ENCODE results near the gene NSUN7.
A peak's percentile ranks its signal among the peaks of the same experiment; 100 is the strongest.
"Not testable (repeated sequence)": the region's sequence is repeated elsewhere in the genome, so short reads cannot be mapped to it uniquely, and the experiment has no call there.

Gene NSUN7

DNA sequence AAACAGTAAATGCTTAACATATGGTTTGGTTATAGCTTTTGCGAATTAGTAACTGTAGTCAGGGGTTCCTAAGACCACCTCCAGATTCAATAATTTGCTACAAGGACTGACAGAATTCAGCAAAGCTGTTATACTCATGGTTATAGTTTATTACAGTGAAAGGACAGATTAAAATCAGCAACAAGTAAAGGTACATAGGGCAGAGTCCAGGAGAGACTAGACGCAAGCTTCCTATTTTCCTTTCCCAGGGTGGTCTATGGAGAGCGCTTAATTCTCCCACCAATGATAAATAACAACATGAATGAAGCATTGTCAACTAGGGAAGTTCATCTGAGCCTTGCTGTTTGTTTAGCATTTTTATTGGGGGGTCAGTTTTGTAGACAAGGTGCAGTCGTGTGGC is 5.9 kb downstream of the NSUN7 start:
- no peak overlapping the region for H3K4me3 Mint-ChIP-seq
- no peak for DNase-seq
- H3K27me3 Mint-ChIP-seq, result peaks cover 18% of the 10 kb centered on the region
- peaks cover 7% of the 10 kb centered on the region for H3K36me3 Mint-ChIP-seq (ENCODE audit: low read depth)
- H3K4me1 Mint-ChIP-seq, result peaks cover 7% of the 10 kb centered on the region
- ATAC-seq, result no peak
- peaks cover 3% of the 10 kb centered on the region for H3K9me3 Mint-ChIP-seq
- no peak overlapping the region for H3K27ac Mint-ChIP-seq

DNA sequence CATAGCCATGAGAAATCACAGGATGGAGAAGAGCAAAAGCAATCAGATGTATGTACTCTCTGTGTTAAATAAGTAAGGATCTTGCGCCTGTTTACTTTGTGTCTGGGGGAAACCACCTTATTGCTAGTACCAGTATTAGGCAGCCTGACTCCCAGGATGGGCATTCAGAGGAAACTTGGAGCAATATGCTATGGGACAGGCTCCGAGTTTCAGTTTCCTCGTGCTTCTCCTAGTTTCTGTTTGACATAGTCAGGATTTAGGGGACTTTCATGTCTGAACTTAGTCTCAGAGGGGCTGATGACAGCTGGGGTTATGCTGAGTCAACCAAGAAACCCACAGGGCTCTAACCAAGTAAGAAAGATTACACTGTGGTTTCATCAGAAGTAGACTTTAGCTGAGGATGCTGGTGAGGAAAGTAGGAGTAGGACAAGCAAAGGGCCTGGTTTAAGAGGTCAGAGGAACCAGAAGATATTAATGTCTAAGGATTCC is 13.5 kb downstream of the NSUN7 start:
- ATAC-seq (peak; percentile 98), DNase-seq (peak; percentile 37)
- Mint-ChIP-seq H3K4me1 (peaks cover 11% of the 10 kb centered on the region), H3K4me3 (peak overlapping the region; percentile 5), H3K36me3 (ENCODE audit: low read depth) (no peaks in the 10 kb centered on the region), H3K27ac (no peak overlapping the region), H3K27me3 (no peaks in the 10 kb centered on the region), H3K9me3 (no peaks in the 10 kb centered on the region)

DNA sequence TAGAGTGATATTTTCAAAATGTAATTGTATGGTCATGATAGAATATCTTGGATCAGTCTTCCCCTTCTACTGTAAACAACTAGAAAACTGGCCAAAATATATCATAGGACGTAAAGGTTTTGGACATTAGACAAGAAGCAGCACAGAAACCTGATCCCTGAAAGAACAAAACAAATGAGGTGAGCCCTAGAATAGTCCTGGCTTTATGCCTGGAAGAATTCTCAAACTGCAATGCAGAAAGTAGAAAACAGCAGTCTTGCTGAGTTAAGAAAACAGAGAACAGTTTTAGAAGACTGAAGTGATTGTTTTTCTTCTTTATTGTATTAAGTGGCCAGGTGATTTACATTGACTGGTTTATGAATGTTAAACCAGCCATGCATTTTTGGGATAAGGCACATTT is 19.5 kb downstream of the NSUN7 start:
- ATAC-seq (no peak), DNase-seq (no peak)
- peaks cover 5% of the 10 kb centered on the region for H3K27me3 Mint-ChIP-seq
- no peaks in the 10 kb centered on the region for H3K36me3 Mint-ChIP-seq (ENCODE audit: low read depth)
- no peaks in the 10 kb centered on the region for H3K9me3 Mint-ChIP-seq
- no peak overlapping the region for H3K4me3 Mint-ChIP-seq
- no peak overlapping the region for H3K27ac Mint-ChIP-seq
- H3K4me1 Mint-ChIP-seq, result no peaks in the 10 kb centered on the region

GRCh38 chr4:40778090-40778489 is 28.3 kb downstream of the NSUN7 start:
- peaks cover 9% of the 10 kb centered on the region for H3K9me3 Mint-ChIP-seq
- no peaks in the 10 kb centered on the region for H3K4me1 Mint-ChIP-seq
- DNase-seq (no peak), ATAC-seq (no peak)
- no peaks in the 10 kb centered on the region for H3K27me3 Mint-ChIP-seq
- H3K36me3 Mint-ChIP-seq (ENCODE audit: low read depth), result no peaks in the 10 kb centered on the region
- H3K27ac Mint-ChIP-seq, result no peak overlapping the region
- H3K4me3 Mint-ChIP-seq, result no peak overlapping the region

DNA sequence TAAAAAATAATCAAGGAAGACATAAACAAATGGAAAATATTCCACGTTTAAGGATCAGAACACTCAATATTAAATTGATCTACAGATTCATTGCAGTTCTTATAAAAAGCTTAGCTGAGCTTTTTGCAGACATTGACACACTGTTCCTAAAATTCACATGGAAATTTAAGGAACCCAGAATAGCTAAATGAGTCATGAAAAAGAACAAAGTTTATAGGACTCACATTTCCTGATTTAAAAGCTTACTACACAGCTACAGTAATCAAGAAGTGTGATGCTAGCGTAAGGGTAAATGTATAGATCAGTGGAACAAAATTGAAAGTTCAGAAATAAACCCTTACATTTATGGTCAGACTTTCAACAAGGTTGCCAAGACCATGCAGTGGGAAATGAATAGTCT is 33.1 kb downstream of the NSUN7 start:
- no peaks in the 10 kb centered on the region for H3K27me3 Mint-ChIP-seq
- no peak for DNase-seq
- no peak overlapping the region for H3K27ac Mint-ChIP-seq
- no peak overlapping the region for H3K4me3 Mint-ChIP-seq
- no peaks in the 10 kb centered on the region for H3K4me1 Mint-ChIP-seq
- no peak for ATAC-seq
- no peaks in the 10 kb centered on the region for H3K36me3 Mint-ChIP-seq (ENCODE audit: low read depth)
- peaks cover 3% of the 10 kb centered on the region for H3K9me3 Mint-ChIP-seq

GRCh38 chr4:40785727-40786126 is 36.0 kb downstream of the NSUN7 start:
- H3K4me1 Mint-ChIP-seq, result no peaks in the 10 kb centered on the region
- H3K27me3 Mint-ChIP-seq, result peaks cover 2% of the 10 kb centered on the region
- H3K27ac Mint-ChIP-seq, result no peak overlapping the region
- H3K4me3 Mint-ChIP-seq, result no peak overlapping the region
- DNase-seq (no peak), ATAC-seq (no peak)
- no peaks in the 10 kb centered on the region for H3K36me3 Mint-ChIP-seq (ENCODE audit: low read depth)
- no peaks in the 10 kb centered on the region for H3K9me3 Mint-ChIP-seq

DNA sequence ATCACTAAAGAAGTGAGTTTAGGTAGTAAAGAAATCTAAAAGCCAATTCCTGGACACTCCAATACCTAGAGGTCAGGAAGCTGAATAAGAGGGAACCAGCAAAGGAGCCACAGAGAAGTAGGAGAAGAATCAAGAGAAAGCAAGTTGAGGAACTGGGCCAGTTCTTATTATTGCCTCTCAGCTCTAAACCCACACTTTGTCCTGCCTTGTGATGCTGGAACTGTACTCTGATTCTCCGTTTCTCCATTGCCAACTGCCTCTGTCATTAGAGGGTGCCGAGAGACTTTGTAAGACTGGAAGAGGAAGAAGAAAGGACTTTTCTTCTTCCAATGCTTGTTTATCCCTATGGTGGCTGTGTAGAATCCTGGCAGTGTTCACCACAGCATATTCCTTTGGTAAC is 38.6 kb downstream of the NSUN7 start:
- Mint-ChIP-seq H3K4me1 (no peaks in the 10 kb centered on the region), H3K4me3 (no peak overlapping the region), H3K36me3 (ENCODE audit: low read depth) (no peaks in the 10 kb centered on the region), H3K27ac (no peak overlapping the region), H3K9me3 (no peaks in the 10 kb centered on the region), H3K27me3 (peaks cover 4% of the 10 kb centered on the region)
- ATAC-seq (no peak), DNase-seq (no peak)

- H3K9me3 Mint-ChIP-seq, result no peaks in the 10 kb centered on the region
- peaks cover 4% of the 10 kb centered on the region for H3K27me3 Mint-ChIP-seq
These were observed 39.3 kb downstream of the NSUN7 start for GRCh38 chr4:40789031-40789430.

DNA sequence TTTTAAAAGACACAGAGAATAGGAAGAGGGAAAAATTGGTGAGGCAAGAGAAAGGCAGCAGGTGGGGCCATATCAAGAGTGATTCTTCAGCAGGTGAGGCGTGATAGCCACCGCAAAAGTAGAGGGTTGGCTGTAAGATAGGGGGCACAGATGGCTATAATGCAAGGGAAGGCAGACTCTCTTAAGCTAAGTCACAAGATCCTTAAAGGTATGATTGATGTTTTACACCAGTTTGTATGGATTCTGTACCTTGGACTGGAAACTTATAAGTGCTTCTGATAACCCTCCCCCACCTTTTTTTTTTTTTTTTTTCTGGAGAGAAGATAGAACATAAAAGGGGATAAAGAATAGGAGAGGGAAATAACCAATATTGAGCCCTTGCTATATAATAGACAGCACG is 40.0 kb downstream of the NSUN7 start:
- no peak overlapping the region for H3K27ac Mint-ChIP-seq
- peaks cover 4% of the 10 kb centered on the region for H3K27me3 Mint-ChIP-seq
- ATAC-seq (no peak), DNase-seq (no peak)
- no peaks in the 10 kb centered on the region for H3K9me3 Mint-ChIP-seq
- H3K36me3 Mint-ChIP-seq (ENCODE audit: low read depth), result no peaks in the 10 kb centered on the region
- H3K4me3 Mint-ChIP-seq, result no peak overlapping the region
- H3K4me1 Mint-ChIP-seq, result no peaks in the 10 kb centered on the region

More at GRCh38 chr4:40789031-40789430, 39.3 kb downstream of the NSUN7 start:
- DNase-seq, result no peak
- Mint-ChIP-seq H3K36me3 (ENCODE audit: low read depth) (no peaks in the 10 kb centered on the region), H3K4me3 (no peak overlapping the region), H3K27ac (no peak overlapping the region), H3K4me1 (no peaks in the 10 kb centered on the region)
- no peak for ATAC-seq

GRCh38 chr4:40800064-40800463 is 50.3 kb downstream of the NSUN7 start:
- H3K4me1 Mint-ChIP-seq, result no peaks in the 10 kb centered on the region
- H3K27ac Mint-ChIP-seq, result no peak overlapping the region
- no peaks in the 10 kb centered on the region for H3K36me3 Mint-ChIP-seq (ENCODE audit: low read depth)
- no peak for ATAC-seq
- DNase-seq, result no peak
- H3K9me3 Mint-ChIP-seq, result no peaks in the 10 kb centered on the region
- no peak overlapping the region for H3K4me3 Mint-ChIP-seq
- H3K27me3 Mint-ChIP-seq, result no peaks in the 10 kb centered on the region

DNA sequence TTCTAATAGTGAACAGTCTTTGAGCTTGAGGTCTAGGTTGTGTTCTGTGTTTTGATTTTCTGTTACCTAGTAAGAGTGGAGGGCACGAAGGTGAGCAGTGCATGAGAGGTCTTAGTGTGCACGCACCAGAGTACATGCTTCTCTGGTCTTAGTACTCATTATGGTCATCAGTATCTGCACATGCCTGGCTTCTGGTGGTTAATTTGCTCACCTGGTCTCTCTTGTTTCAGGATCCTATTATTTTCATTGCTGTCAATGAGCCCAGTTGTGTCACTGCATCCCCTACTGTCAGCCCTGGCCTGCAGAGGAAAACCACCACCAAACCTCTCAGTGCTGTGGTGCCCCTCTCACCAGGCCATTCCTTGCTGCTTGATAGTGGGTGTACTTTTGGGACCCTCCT is 54.8 kb downstream of the NSUN7 start:
- Mint-ChIP-seq H3K4me3 (no peak overlapping the region), H3K4me1 (no peaks in the 10 kb centered on the region), H3K27me3 (no peaks in the 10 kb centered on the region), H3K36me3 (ENCODE audit: low read depth) (no peaks in the 10 kb centered on the region), H3K9me3 (no peaks in the 10 kb centered on the region), H3K27ac (no peak overlapping the region)
- no peak for DNase-seq
- no peak for ATAC-seq

GRCh38 chr4:40808926-40809457 is 59.2 kb downstream of the NSUN7 start:
- H3K27me3 Mint-ChIP-seq, result no peaks in the 10 kb centered on the region
- H3K4me1 Mint-ChIP-seq, result no peaks in the 10 kb centered on the region
- ATAC-seq, result no peak
- no peak overlapping the region for H3K27ac Mint-ChIP-seq
- H3K4me3 Mint-ChIP-seq, result no peak overlapping the region
- H3K9me3 Mint-ChIP-seq, result no peaks in the 10 kb centered on the region
- H3K36me3 Mint-ChIP-seq (ENCODE audit: low read depth), result no peaks in the 10 kb centered on the region
- DNase-seq, result no peak

GRCh38 chr4:40811956-40812355 is 62.2 kb downstream of the NSUN7 start:
- H3K4me1 Mint-ChIP-seq, result no peaks in the 10 kb centered on the region
- no peak overlapping the region for H3K4me3 Mint-ChIP-seq
- H3K36me3 Mint-ChIP-seq (ENCODE audit: low read depth), result no peaks in the 10 kb centered on the region
- ATAC-seq (no peak), DNase-seq (no peak)
- H3K27ac Mint-ChIP-seq, result no peak overlapping the region
- H3K27me3 Mint-ChIP-seq, result no peaks in the 10 kb centered on the region
- no peaks in the 10 kb centered on the region for H3K9me3 Mint-ChIP-seq

GRCh38 chr4:40812386-40812785 is 62.6 kb downstream of the NSUN7 start:
- no peak for ATAC-seq
- H3K27ac Mint-ChIP-seq, result no peak overlapping the region
- DNase-seq, result no peak

DNA sequence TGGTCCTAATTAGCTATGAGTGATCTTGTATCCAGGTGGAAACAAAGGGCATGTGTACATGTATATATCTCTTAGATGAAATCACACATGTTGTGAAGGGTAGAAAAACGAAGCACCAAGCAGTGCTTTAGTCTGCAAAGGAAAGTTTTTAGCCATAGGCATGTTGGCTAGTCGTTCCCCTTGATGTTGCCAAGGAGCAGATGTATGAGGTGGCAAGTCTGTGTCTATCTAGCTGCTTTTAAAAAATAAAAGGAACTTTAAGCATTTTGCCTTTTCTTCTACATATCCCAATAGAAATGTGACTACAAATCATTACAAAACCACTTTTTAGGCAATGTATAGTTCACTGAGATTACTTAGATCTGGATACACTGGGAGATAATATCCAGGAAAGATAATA is 63.1 kb downstream of the NSUN7 start:
- ATAC-seq (no peak), DNase-seq (no peak)
- Mint-ChIP-seq H3K4me1 (no peaks in the 10 kb centered on the region), H3K36me3 (ENCODE audit: low read depth) (no peaks in the 10 kb centered on the region), H3K9me3 (no peaks in the 10 kb centered on the region), H3K4me3 (no peak overlapping the region), H3K27me3 (no peaks in the 10 kb centered on the region), H3K27ac (no peak overlapping the region)

More at GRCh38 chr4:40812386-40812785, 62.6 kb downstream of the NSUN7 start:
- Mint-ChIP-seq H3K4me3 (no peak overlapping the region), H3K4me1 (no peaks in the 10 kb centered on the region), H3K9me3 (no peaks in the 10 kb centered on the region), H3K36me3 (ENCODE audit: low read depth) (no peaks in the 10 kb centered on the region), H3K27me3 (no peaks in the 10 kb centered on the region)

- H3K36me3 Mint-ChIP-seq (ENCODE audit: low read depth); H3K9me3 Mint-ChIP-seq; H3K27ac Mint-ChIP-seq; H3K27me3 Mint-ChIP-seq; ATAC-seq; H3K4me3 Mint-ChIP-seq; DNase-seq; H3K4me1 Mint-ChIP-seq: not testable (repeated sequence)
These were observed 67.4 kb downstream of the NSUN7 start for GRCh38 chr4:40817157-40817556.
